ENCODE data around the gene DLG2. TPM values are rescaled to one million over a fixed set of nuclear protein-coding genes. Genes with fewer than 3 reads are reported as not detected.

DLG2 gene
- total and polyA plus RNA-seq, 2 donors (not counting 3 experiments of a cell fraction or from before 2014, with no cell fraction given) = 0.15 to 1.1 TPM

DNA sequence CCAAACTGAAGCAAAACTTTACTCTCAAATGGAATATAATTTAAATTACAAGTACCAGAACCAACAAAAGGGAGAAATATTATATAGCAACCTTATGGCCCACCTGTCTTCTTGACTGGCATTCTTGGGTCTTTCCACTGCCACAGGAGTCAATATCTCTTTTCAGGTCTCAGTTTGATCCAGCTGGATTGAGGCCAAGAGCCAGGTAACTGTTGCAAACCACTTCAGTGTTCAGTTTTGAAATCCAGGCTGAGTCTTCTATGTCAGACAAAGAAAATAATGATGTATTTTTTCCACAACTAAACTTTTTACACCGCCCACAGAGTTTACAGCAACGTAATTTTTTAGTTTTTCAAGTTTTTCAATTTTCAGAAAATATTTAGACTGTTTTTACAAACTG is 648 bp downstream of the DLG2 start:
- Histone ChIP-seq H3K79me2 (ENCODE audit: control insufficient read depth, insufficient read depth, low read length) (peaks cover 29% of the 10 kb centered on the region), H3K27me3 (ENCODE audit: control insufficient read depth in 2 of 2, insufficient read depth in 2 of 2, low read length in 2 of 2) (peaks cover 2 to 6% of the 10 kb centered on the region in 2 experiments), H3K9me3 (replicated peaks; ENCODE audit: control insufficient read depth, insufficient read depth, low read length) (no peaks in the 10 kb centered on the region), H3K27ac (ENCODE audit: insufficient read depth, low read depth, low read length) (no peak overlapping the region), H3K9me1 (replicated peaks; ENCODE audit: control insufficient read depth, extremely low read depth, insufficient read depth, low read length) (no peaks in the 10 kb centered on the region), H3K4me2 (ENCODE audit: insufficient read depth, low read length) (peak overlapping the region; percentile 92), H4K20me1 (replicated peaks; ENCODE audit: control insufficient read depth, extremely low read depth, insufficient read depth, low read length) (no peaks in the 10 kb centered on the region), H3K36me3 (ENCODE audit: control insufficient read depth in 2 of 2, extremely low read depth in 1 of 2, insufficient read depth in 2 of 2, low read length in 2 of 2) (peaks cover 0 to 4% of the 10 kb centered on the region in 2 experiments), H3K9ac (replicated peaks; ENCODE audit: extremely low read depth, insufficient read depth, low read length) (no peak overlapping the region), H3K4me1 (ENCODE audit: control insufficient read depth, extremely low read depth, insufficient read depth, low read length) (peaks cover 16% of the 10 kb centered on the region), H2AFZ (ENCODE audit: low read depth, low read length) (no peak overlapping the region), H3K4me3 (replicated peaks in 1 of 3; ENCODE audit: insufficient read depth in 1 of 3, low read depth in 1 of 3, low read length in 3 of 3) (no peak overlapping the region)
- intact Hi-C loops (cut with micrococcal nuclease) = no loop called here
- ChIA-PET CTCF (no interaction called here), POLR2A (no interaction called here)
- DNase-seq (ENCODE audit: low read depth, low spot score) (no peak), FAIRE-seq (no peak)
- TF ChIP-seq, protein P1, sequence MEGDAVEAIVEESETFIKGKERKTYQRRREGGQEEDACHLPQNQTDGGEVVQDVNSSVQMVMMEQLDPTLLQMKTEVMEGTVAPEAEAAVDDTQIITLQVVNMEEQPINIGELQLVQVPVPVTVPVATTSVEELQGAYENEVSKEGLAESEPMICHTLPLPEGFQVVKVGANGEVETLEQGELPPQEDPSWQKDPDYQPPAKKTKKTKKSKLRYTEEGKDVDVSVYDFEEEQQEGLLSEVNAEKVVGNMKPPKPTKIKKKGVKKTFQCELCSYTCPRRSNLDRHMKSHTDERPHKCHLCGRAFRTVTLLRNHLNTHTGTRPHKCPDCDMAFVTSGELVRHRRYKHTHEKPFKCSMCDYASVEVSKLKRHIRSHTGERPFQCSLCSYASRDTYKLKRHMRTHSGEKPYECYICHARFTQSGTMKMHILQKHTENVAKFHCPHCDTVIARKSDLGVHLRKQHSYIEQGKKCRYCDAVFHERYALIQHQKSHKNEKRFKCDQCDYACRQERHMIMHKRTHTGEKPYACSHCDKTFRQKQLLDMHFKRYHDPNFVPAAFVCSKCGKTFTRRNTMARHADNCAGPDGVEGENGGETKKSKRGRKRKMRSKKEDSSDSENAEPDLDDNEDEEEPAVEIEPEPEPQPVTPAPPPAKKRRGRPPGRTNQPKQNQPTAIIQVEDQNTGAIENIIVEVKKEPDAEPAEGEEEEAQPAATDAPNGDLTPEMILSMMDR (IDR thresholded peaks at IDR 0.05; ENCODE audit: extremely low read depth in 1 of 2, insufficient read depth in 1 of 2, low read depth in 1 of 2, low read length in 2 of 2) = no peak
- no peak for TF ChIP-seq POLR2AphosphoS5 (IDR thresholded peaks at IDR 0.05; ENCODE audit: insufficient read depth, low read depth, low read length)
- TF ChIP-seq FOS (IDR thresholded peaks at IDR 0.05; ENCODE audit: borderline replicate concordance, insufficient read depth, low read length) = no peak
- TF ChIP-seq GATA2 (IDR thresholded peaks at IDR 0.05; ENCODE audit: insufficient read depth, insufficient read length, low read depth, low read length) = no peak
- no peak for TF ChIP-seq MYC (IDR thresholded peaks at IDR 0.05; ENCODE audit: low read depth, low read length)
- TF ChIP-seq EZH2 (IDR thresholded peaks at IDR 0.05; ENCODE audit: borderline replicate concordance, low read depth, low read length, severe bottlenecking) = no peak
- no peak for TF ChIP-seq POLR2A (IDR thresholded peaks at IDR 0.05; ENCODE audit: low read depth, low read length)
- TF ChIP-seq JUN (IDR thresholded peaks at IDR 0.05; ENCODE audit: borderline replicate concordance, insufficient read depth, insufficient read length, low read depth) = no peak
- TF ChIP-seq, protein P2, sequence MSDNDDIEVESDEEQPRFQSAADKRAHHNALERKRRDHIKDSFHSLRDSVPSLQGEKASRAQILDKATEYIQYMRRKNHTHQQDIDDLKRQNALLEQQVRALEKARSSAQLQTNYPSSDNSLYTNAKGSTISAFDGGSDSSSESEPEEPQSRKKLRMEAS (IDR thresholded peaks at IDR 0.05; ENCODE audit: insufficient read depth, insufficient read length) = no peak
- dilution Hi-C loops (cut with MboI; ENCODE audit: extremely low pct_ligation_motif_present, low sequenced_read_pairs) = no loop called here
- BruUV-seq (replicated peaks) = no TSS peak
